Panc1 (cell line): Measurements from ENCODE around the gene CTNNA1. TPM values are rescaled to one million over a fixed set of nuclear protein-coding genes. Genes with fewer than 3 reads are reported as not detected.

Source experiments
- ATAC-seq: fragments of 200-7000 bp; cut with Tn5 transposase; 2 replicates; pipeline ENCODE4 v1.9.1; 2020; ENCODE audit warnings: mild to moderate bottlenecking, moderate library complexity
- BruUV-seq: library from RNA; stranded (reverse); fragments of 400-500 nt; replicated peaks from 2 replicates; lab custom pipeline; 2021; lab: Mats Ljungman, UMichigan
- CTCF ChIA-PET: fragments of 300-600 bp; sonication (Branson Sonifier 250); formaldehyde crosslinking; loops from one replicate; lab custom pipeline; 2022; ENCODE audit warnings: antibody characterized with exemption; lab: Charles Lee
- POLR2A ChIA-PET: fragments of 300-600 bp; sonication (Branson Sonifier 250); formaldehyde crosslinking; loops from one replicate; lab custom pipeline; 2022; ENCODE audit warnings: antibody characterized with exemption; lab: Charles Lee
- DNase-seq: peaks from one replicate; pipeline ENCODE4 v3.0.0-alpha.2; 2010; ENCODE audit warnings: low read depth, low spot score
- H3K27ac ChIP-seq: 2 replicates; pipeline ENCODE4 v1.5.1; 2011; ENCODE audit warnings: mild to moderate bottlenecking, low read length, inconsistent platforms
- H3K27me3 ChIP-seq: fragments of 200-500 bp; sonication (Bioruptor generic); 2 replicates; pipeline ENCODE4 v1.6.0; 2014; ENCODE audit warnings: low read length, inconsistent platforms; ENCODE audit not compliant: control insufficient read depth, insufficient read depth
- H3K36me3 ChIP-seq: fragments of 200-500 bp; sonication (Bioruptor generic); 2 replicates; pipeline ENCODE4 v1.5.1; 2014; ENCODE audit warnings: inconsistent platforms, mild to moderate bottlenecking, low read length, moderate library complexity; ENCODE audit not compliant: control insufficient read depth, insufficient read depth
- H3K4me1 ChIP-seq: 2 replicates; pipeline ENCODE4 v1.5.1; 2011; ENCODE audit warnings: inconsistent platforms, mild to moderate bottlenecking, low read length, moderate library complexity; ENCODE audit not compliant: control insufficient read depth, insufficient read depth
- H3K4me3 ChIP-seq, 2 experiments: 2 replicates each; pipeline ENCODE4 v1.5.1; 2011 to 2012; ENCODE audit warnings: low read depth in 2 of 2, low read length in 2 of 2, mild to moderate bottlenecking in 2 of 2, inconsistent platforms in 1 of 2, moderate library complexity in 1 of 2
- H3K9me3 ChIP-seq: fragments of 200-500 bp; sonication (Bioruptor generic); 2 replicates; pipeline ENCODE4 v1.5.1; 2014; ENCODE audit warnings: low read depth, mild to moderate bottlenecking, inconsistent platforms, low read length, moderate library complexity; ENCODE audit not compliant: control insufficient read depth, insufficient read depth
- CTCF ChIP-seq: fragments of 450-650 bp; IDR thresholded peaks from 2 replicates; pipeline ENCODE4 v1.5.1; 2017; ENCODE audit warnings: mild to moderate bottlenecking
- POLR2AphosphoS5 ChIP-seq: IDR thresholded peaks from 2 replicates; pipeline ENCODE4 v1.6.1; 2012; ENCODE audit warnings: mild to moderate bottlenecking, low read depth, low read length, moderate library complexity
- SIN3A ChIP-seq: IDR thresholded peaks from 2 replicates; pipeline ENCODE4 v1.6.1; 2012; ENCODE audit warnings: low read depth, mild to moderate bottlenecking, low read length, moderate library complexity, borderline replicate concordance; ENCODE audit not compliant: insufficient read depth
- TCF7L2 ChIP-seq: IDR thresholded peaks from 2 replicates; pipeline ENCODE4 v1.6.1; 2011; ENCODE audit warnings: mild to moderate bottlenecking, low read depth, low read length, inconsistent platforms
- in situ Hi-C: cut with HindIII; loops from 2 replicates; pipeline ENCODE4 v1.10.0; 2016; ENCODE audit warnings: low sequenced_read_pairs, low pct_unique_long_range_greater_than_20kb
- intact Hi-C: fragments of 100-400 bp; cut with micrococcal nuclease; formaldehyde crosslinking; loops from one replicate; pipeline ENCODE4 v1.10.0; 2022; ENCODE audit not compliant: unreplicated experiment
- total RNA-seq: library from RNA; stranded (reverse); gene quantifications from one replicate; pipeline ENCODE4 v1.2.1, GENCODE V29; 2021; ENCODE audit not compliant: unreplicated experiment
- TF ChIP-seq, protein P1 (sequence below), 2 experiments: IDR thresholded peaks; 2 replicates each; pipeline ENCODE4 v1.6.1; 2011 to 2012; ENCODE audit warnings: low read depth in 2 of 2, control low read depth in 1 of 2, low read length in 1 of 2, mild to moderate bottlenecking in 1 of 2, moderate library complexity in 1 of 2; ENCODE audit not compliant: insufficient read depth in 1 of 2

Gene CTNNA1
- total RNA-seq, 1 experiment from 2014 or later = 298 TPM

DNA sequence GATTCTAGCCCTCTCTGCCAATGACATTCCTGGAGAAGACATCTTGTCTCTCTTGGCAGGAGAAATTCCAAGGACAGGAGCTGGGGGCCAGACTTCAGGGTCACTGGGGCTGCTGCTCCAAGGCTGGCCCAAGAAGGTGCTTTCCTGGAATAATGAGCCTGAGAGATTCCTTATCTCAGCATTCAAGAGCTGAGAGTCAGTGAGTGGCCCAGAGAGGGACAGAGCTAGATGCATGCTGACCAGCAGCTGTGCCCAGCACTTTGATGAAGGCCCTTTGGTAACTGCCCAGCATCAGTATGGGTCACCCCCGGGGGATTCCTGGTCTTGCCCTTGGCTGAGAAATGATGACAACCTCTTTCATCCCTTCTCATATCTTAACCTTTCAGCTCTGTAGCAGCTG is 47.7 kb upstream of the CTNNA1 start:
- BruUV-seq = no TSS peak
- intact Hi-C loops = no loop called here
- DNase-seq = no peak

DNA sequence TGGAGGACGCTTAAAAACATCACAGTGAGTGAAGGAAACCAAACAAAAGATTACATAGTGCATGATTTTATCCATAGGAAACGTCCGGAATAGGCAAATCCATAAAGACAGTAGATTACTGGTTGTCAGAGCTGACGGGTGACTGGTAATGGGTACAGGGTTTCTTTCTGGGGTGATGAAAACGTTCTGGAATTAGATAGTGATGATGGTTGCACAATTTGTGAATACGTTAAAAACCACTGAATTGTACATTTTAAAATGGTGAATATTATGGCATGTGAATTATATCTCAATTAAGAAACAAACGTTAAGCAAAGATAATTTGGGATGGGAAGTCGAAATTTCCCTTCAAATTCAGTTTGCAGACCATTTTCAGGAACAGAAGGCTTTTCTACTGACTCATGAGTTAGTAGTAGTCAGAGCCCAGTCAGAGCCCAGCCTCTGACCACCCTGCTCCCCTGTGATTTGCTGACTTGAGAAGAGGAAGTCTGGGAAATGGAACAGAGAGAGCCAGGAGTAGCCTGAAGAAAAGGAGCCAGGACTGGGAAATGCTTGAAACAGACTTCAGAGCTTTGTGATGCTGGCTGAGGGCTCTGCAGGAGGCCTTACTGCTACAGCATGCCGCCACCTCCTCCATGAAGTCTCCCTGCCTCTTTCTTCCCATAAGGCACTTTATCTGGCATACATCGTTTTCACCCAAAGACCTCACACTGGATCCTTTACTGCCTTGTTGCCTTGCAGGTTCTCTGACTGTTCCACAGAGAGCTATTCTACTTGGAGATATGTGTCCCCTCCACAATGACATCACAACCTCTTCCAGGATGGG is 46.4 kb upstream of the CTNNA1 start:
- ChIA-PET POLR2A (no interaction called here), CTCF (no interaction called here)
- in situ Hi-C loops = no loop called here
- Histone ChIP-seq H3K4me1 (0 out of 2 replicates have a peak, but pooled peaks cover 3% of the 10 kb centered on the region), H3K36me3 (no peaks in the 10 kb centered on the region), H3K27me3 (no peaks in the 10 kb centered on the region), H3K9me3 (no peaks in the 10 kb centered on the region), H3K27ac (no peak overlapping the region), H3K4me3 (no peak overlapping the region)
- BruUV-seq = no TSS peak
- DNase-seq (peak; percentile 13), ATAC-seq (peak; percentile 43)
- TF ChIP-seq POLR2AphosphoS5 (no peak), TCF7L2 (no peak), CTCF (no peak), SIN3A (no peak)
- TF ChIP-seq, protein P1, sequence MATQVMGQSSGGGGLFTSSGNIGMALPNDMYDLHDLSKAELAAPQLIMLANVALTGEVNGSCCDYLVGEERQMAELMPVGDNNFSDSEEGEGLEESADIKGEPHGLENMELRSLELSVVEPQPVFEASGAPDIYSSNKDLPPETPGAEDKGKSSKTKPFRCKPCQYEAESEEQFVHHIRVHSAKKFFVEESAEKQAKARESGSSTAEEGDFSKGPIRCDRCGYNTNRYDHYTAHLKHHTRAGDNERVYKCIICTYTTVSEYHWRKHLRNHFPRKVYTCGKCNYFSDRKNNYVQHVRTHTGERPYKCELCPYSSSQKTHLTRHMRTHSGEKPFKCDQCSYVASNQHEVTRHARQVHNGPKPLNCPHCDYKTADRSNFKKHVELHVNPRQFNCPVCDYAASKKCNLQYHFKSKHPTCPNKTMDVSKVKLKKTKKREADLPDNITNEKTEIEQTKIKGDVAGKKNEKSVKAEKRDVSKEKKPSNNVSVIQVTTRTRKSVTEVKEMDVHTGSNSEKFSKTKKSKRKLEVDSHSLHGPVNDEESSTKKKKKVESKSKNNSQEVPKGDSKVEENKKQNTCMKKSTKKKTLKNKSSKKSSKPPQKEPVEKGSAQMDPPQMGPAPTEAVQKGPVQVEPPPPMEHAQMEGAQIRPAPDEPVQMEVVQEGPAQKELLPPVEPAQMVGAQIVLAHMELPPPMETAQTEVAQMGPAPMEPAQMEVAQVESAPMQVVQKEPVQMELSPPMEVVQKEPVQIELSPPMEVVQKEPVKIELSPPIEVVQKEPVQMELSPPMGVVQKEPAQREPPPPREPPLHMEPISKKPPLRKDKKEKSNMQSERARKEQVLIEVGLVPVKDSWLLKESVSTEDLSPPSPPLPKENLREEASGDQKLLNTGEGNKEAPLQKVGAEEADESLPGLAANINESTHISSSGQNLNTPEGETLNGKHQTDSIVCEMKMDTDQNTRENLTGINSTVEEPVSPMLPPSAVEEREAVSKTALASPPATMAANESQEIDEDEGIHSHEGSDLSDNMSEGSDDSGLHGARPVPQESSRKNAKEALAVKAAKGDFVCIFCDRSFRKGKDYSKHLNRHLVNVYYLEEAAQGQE (IDR thresholded peaks at IDR 0.05; ENCODE audit: insufficient read depth in 1 of 2, low read depth in 2 of 2, low read length in 1 of 2) = no peak
- intact Hi-C loops = no loop called here

More for the DNA sequence above, 47.7 kb upstream of the CTNNA1 start:
- ChIA-PET CTCF (no interaction called here), POLR2A (interaction anchor here (0.6 kb wide), 1 partner anchor 14 kb away, joined by 3 read pairs; no protein-coding TSS in a partner anchor)
- 0 out of 2 replicates have a peak, but pooled peaks cover 3% of the 10 kb centered on the region for H3K4me1 ChIP-seq
- no peaks in the 10 kb centered on the region for H3K27me3 ChIP-seq
- H3K9me3 ChIP-seq = no peaks in the 10 kb centered on the region
- TF ChIP-seq TCF7L2 (no peak), POLR2AphosphoS5 (no peak), SIN3A (no peak), CTCF (no peak)
- TF ChIP-seq, protein P1 (IDR thresholded peaks at IDR 0.05; ENCODE audit: insufficient read depth in 1 of 2, low read depth in 2 of 2, low read length in 1 of 2) = no peak
- no peak overlapping the region for H3K27ac ChIP-seq
- H3K36me3 ChIP-seq = no peaks in the 10 kb centered on the region
- no peak overlapping the region for H3K4me3 ChIP-seq
- ATAC-seq = no peak
- in situ Hi-C loops = no loop called here
